Measurements from ENCODE around the gene ROBO1.
A peak's percentile ranks its signal among the peaks of the same experiment; 100 is the strongest.
"Not testable (repeated sequence)": the region's sequence is repeated elsewhere in the genome, so short reads cannot be mapped to it uniquely, and the experiment has no call there.

ROBO1 gene

GRCh38 chr3:78683284-78683683 lies 1084.5 kb downstream of the ROBO1 start:
- DNase-seq (ENCODE audit: low spot score): no peak

GRCh38 chr3:78675119-78675805 lies 1092.5 kb downstream of the ROBO1 start:
- DNase-seq (ENCODE audit: low spot score): not testable (repeated sequence)

GRCh38 chr3:78670746-78671145 lies 1097.1 kb downstream of the ROBO1 start:
- no peak for DNase-seq (ENCODE audit: low spot score)

- no peak for DNase-seq (ENCODE audit: low spot score)
Observed at GRCh38 chr3:78670094-78670493, 1097.7 kb downstream of the ROBO1 start.

- DNase-seq (ENCODE audit: low spot score): no peak
Observed at GRCh38 chr3:78668302-78668701, 1099.5 kb downstream of the ROBO1 start.

GRCh38 chr3:78666470-78666800 lies 1101.4 kb downstream of the ROBO1 start:
- peak; percentile 1 for DNase-seq (ENCODE audit: low spot score)

GRCh38 chr3:78665776-78666469 lies 1101.9 kb downstream of the ROBO1 start:
- no peak for DNase-seq (ENCODE audit: low spot score)

- DNase-seq (ENCODE audit: low spot score): no peak
Observed at GRCh38 chr3:78665101-78665500, 1102.7 kb downstream of the ROBO1 start.

GRCh38 chr3:78660957-78661356 lies 1106.8 kb downstream of the ROBO1 start:
- no peak for DNase-seq (ENCODE audit: low spot score)

GRCh38 chr3:78659386-78659987 lies 1108.3 kb downstream of the ROBO1 start:
- DNase-seq (ENCODE audit: low spot score): peak; percentile 7

- no peak for DNase-seq (ENCODE audit: low spot score)
Observed at GRCh38 chr3:78647726-78648125, 1120.1 kb downstream of the ROBO1 start.

- peak; percentile 62 for DNase-seq (ENCODE audit: low spot score)
Observed at GRCh38 chr3:78645628-78646310, 1122.0 kb downstream of the ROBO1 start.

GRCh38 chr3:78644847-78645246 lies 1123.0 kb downstream of the ROBO1 start:
- no peak for DNase-seq (ENCODE audit: low spot score)

- DNase-seq (ENCODE audit: low spot score): no peak
Observed at GRCh38 chr3:78642226-78643035, 1125.4 kb downstream of the ROBO1 start.

- DNase-seq (ENCODE audit: low spot score): no peak
Observed at GRCh38 chr3:78641703-78642102, 1126.1 kb downstream of the ROBO1 start.

GRCh38 chr3:78634316-78634715 lies 1133.5 kb downstream of the ROBO1 start:
- no peak for DNase-seq (ENCODE audit: low spot score)

- no peak for DNase-seq (ENCODE audit: low spot score)
Observed at GRCh38 chr3:78633626-78634025, 1134.2 kb downstream of the ROBO1 start.

- no peak for DNase-seq (ENCODE audit: low spot score)
Observed at GRCh38 chr3:78632925-78633553, 1134.8 kb downstream of the ROBO1 start.

GRCh38 chr3:78629544-78629943 lies 1138.3 kb downstream of the ROBO1 start:
- DNase-seq (ENCODE audit: low spot score): no peak

GRCh38 chr3:78621061-78621716 lies 1146.6 kb downstream of the ROBO1 start:
- DNase-seq (ENCODE audit: low spot score): no peak

- no peak for DNase-seq (ENCODE audit: low spot score)
Observed at GRCh38 chr3:78614486-78614885, 1153.3 kb downstream of the ROBO1 start.

Measured in LoVo (cell line).